DMS 273 (cell line): ENCODE measurements around the gene ASB11.
A peak's percentile ranks its signal among the peaks of the same experiment; 100 is the strongest.

Experiments used
- DNase-seq: peaks from one replicate; lab custom pipeline; 2025; ENCODE audit not compliant: unreplicated experiment; lab: John Stamatoyannopoulos, UW

The ASB11 gene, protein sequence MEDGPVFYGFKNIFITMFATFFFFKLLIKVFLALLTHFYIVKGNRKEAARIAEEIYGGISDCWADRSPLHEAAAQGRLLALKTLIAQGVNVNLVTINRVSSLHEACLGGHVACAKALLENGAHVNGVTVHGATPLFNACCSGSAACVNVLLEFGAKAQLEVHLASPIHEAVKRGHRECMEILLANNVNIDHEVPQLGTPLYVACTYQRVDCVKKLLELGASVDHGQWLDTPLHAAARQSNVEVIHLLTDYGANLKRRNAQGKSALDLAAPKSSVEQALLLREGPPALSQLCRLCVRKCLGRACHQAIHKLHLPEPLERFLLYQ

DNA sequence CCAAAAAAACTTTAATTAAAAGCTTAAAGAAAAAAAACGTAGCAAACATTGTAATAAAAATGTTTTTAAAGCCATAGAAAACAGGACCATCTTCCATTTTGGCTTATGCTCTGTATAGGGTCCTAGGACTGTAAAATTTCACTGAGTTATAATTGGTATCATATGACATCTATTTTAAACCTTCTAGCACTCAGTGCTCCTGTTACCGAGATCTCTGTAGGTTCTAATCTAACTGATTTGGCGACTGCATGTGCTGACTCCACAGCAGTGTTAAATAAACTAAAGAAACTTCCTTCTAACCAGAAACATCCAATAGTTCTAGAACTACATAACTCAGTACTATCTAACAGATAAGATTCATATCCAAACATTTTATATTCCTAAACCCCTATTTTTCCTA lies at the start of gene ASB11:
TSS of gene ASB11 (minus strand) at position 132 of the 400 bp plus-strand sequence. CDS start at position 97, 35 bp downstream.
- DNase-seq = no peak

- DNase-seq = no peak
These were observed 44.3 kb upstream of the ASB11 start for GRCh38 chrX:15359701-15360100.

DNA sequence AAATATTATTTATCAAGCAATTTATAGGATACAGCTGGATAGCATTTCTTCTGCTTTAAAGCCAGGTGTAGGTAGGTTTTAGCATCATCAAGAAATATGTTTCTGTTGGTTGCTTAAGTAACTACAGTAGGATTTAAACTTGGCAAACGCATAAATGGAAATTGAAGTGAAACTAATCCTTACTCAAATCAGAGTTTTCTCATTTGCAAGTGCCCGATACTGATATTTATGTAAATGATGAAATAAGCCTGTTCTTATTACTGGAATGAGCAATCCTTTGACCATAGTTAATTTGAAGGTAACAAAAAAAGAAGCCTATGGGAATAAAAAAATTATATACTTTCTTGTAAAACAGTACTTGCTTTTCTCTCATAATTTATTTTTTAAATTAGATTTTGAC lies 43.1 kb upstream of the ASB11 start:
- no peak for DNase-seq

GRCh38 chrX:15356444-15356843 lies 41.0 kb upstream of the ASB11 start:
- DNase-seq = no peak

DNA sequence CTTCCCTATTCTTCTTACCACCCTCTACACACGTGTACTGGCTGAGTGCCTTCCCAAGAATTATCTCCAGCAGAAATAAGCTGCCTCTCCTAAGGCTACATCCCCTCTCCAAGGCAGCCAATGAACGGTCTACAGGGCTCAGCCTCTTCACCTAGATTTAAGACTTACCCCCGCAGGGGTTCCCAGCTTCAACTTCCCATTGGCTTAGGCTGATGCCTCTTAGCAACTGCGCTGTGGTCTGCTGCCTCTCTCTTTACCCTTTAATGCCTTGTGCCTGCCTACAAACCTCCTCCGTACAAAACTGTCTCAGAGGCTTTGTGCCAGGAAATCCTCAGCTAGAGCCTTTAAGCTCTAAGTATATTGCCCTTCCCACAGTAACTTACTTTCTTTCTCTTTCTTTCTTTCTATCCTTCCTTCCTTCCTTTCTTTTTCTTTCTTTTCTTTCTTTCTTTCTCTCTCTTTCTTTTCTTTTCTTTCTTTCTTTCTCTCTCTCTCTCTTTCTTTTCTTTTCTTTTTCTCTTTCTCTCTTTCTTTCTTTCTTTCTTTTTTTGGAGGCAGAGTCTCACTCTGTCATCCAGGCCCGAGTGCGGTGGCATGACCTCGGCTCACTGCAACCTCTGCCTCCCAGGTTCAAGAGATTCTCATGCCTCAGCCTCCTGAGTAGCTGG lies 35.0 kb upstream of the ASB11 start:
- DNase-seq = no peak

GRCh38 chrX:15349046-15349445 lies 33.6 kb upstream of the ASB11 start:
- DNase-seq = peak; percentile 93

DNA sequence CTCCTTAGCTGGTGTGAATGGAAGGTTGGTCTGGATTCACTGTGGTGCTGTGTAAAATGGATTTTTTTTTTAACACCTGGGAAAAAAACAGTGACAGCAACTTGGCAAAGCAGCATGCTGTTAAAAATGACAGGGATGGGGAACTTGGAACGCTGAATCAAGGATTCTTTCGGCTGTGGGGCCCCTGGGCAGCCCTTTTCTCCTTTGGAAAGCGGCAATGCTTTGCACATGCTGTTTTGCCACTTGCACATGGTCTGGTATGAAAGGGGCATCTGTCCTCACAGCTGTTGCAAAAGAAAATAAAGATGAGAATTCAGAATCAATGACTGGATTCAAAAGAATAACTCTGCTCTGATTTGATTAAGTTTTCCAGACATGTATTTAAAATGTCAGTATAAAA lies 30.5 kb upstream of the ASB11 start:
- DNase-seq = peak; percentile 13

- no peak for DNase-seq
These were observed 28.7 kb upstream of the ASB11 start for GRCh38 chrX:15344106-15344505.

DNA sequence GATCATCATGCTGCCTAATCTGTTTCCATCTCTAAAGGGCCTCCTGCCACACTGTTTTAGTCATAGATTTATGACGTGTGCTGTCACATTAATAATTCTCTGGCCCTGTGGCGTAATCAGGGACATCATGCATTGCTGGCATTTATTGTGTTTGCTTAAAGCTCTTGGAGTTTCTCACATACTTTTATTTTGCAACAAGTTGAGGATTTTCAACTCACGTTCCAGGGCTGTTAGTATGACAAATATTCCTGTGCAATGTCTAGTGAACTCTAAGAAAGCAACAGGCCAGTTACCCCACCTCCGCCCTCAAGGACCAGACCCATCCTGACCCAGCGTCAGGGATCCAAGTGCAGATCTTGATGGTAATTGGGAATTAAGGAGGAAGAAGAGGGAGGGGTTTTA lies 27.6 kb upstream of the ASB11 start:
- DNase-seq = no peak

DNA sequence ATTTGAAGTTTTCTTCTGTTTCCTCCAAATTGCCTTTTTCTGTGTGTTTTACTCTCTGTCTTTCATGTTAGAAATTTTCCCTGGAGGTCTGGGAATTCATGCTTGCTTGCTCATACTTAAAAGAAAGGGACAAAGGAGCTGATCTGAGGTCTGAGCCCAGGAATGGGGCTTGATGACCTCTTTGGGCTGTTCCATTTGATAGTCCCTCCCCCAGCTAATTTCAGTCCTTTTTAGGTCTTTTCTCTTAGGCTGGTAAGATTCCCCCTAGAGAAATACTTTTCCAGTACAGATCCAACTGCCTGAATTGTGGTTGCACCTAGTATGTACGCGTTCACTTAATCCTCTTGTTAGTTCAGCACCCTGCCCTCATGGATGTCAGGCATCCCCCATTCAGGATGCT lies 25.4 kb upstream of the ASB11 start:
- DNase-seq = no peak

DNA sequence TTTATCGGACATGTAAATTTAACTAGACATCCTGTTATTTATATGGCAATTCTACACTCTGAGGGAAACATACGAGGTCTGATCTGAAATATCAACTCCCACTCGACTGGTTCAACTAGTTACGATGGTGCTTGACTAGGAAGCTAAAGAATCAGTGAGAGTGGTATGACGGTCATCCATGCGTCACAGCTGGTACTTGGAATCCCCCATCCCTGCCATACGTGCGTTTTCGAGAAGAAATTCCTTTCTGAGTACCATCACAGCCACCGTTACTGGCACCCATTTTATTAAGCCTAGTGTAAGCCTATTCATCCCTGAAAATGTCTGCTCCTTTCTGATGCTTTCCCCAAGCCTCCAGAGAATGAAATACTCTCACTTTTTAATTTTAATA lies 20.6 kb upstream of the ASB11 start:
- peak; percentile 50 for DNase-seq

DNA sequence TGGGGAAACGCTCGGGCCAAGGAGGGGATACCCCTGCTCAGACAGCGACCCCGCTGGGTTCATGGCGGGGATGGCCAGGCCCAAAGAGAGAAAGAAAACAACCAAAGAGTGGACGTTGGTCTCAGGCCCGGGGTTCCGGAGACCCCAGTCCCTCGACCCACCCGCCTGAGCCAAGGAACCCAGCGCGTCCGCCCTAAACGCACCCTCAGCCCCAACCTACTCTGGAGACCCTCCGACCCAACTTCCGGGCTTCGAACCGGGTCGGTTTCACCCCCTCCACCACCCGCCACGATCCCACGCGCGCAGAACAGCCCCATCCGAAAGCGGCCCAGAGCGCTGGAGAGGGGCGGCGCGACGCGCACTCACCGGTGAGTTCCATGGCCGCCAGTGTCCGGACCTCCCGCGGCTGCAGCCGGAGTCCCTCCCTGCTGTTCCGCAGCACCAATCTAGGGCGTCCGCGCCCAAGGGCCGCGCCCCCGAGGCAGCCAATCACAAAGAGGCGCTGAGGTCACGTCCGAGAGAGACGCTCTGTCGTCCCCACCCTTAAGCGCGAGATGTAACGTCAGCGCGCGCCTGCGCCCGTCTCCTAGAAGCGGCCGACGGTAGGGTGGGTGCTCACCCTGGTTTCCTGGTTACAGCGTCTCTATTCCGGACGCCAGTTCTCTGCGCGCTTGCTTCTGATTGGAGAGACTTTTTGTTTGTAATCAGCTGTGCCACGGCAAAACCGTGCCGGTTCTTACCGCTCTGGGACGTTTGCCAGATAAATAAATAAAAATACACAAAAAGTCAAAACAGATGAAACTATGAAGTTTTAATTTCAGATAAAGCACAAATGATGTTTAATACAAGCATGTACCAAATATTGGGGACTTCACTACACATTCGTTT lies 19.9 kb upstream of the ASB11 start, which contains the start of gene PIGA:
TSS of gene PIGA (minus strand) at position 389 of the 888 bp plus-strand sequence. CDS start 3,593 bp downstream, outside the sequence.
- peak; percentile 99 for DNase-seq

DNA sequence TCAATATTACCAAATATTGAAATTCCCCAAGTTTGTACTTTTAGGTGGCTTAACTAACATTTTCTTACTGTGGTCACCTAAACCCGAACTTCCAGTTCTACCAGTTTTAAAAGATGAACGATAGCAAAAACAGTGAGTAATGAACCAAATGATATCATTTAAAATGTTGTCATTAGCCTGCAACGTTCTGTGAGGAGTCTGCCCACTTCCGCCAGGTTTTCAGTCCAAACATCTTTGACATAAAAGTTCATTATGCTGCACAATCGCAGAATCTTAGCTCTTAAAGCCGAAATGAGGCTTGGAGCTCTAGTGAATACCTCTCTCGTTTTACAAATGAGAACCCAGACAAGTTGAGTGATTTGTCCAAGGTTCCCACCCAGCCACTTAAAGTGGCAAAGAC lies 19.1 kb upstream of the ASB11 start:
- DNase-seq = peak; percentile 44

GRCh38 chrX:15328821-15329220 lies 13.4 kb upstream of the ASB11 start:
- DNase-seq = no peak

- DNase-seq = no peak
These were observed 12.7 kb upstream of the ASB11 start for GRCh38 chrX:15328131-15328530.

DNA sequence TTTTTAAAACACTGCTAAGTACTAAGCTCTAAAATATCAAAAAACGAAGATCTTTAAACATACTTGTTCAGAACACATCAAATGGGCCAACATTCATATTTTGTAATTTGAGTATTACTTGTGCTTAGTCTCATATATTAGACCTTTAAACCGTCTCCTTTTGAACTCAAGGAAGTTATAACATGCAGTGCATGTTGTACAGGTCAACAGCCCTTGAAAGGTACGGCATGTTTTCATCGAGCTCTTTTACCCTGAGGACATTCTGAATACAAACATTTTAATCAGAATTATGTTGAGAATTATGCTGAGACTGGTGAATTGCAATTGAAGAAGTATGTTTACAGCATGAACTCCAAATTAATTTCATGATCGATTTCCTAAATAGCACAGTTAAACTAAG lies 7.0 kb upstream of the ASB11 start:
- no peak for DNase-seq

- no peak for DNase-seq
These were observed 6.6 kb upstream of the ASB11 start for GRCh38 chrX:15322072-15322471.

DNA sequence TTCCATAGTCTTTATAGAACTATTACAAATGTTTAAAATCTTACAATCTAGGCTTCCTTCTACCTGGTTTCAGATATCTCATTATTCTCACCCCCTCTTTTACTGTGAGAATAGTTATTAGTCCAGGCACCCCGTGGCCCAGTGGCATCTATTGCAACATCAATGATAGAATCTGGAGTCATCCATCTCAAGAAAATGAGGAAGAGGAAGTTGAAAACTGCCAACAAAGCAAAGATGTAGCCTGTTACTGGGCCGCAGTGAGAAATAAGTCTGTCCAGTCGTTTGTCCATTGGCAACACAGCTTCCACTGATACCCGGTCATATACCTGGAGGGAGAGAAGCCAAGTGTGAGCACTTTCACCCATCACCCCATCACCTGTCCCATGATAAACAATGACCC lies 6.0 kb upstream of the ASB11 start:
- no peak for DNase-seq

DNA sequence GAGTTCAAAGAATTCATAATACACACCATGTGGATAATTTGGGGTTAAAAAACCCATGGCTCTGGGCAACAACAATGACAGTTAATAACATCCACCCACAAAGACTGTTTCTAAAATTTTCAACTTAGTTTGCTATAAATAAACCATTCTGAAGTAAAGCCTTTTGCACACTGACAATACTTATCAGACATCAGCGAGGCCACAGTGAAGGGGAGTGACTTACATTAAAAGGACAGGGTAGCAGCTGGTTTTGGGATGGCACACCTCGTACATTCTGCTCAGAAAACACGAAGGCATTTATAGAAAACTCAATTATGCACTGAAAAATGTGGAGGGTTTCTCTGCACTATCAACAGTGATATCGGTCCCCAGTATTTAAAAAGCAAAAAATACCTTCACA lies 4.9 kb upstream of the ASB11 start:
- no peak for DNase-seq

DNA sequence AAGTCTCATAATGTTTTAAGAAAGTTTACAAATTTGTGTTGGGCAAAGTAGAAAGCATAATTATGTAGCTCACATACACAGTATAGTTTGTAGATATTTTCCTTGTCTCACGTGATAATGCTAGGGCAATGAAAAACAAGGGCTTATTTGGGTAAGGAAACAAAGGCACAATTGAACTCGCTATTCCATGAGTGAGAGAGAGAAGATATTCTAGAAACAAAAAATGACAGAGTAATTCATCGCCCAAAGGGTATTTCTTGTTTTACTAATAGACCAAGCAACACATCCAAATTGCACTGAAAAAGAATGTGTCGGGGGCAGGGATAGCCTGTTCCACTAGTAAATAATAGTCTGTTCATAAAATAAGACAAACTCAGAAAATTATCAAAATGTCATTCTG lies 3.6 kb upstream of the ASB11 start:
- no peak for DNase-seq

DNA sequence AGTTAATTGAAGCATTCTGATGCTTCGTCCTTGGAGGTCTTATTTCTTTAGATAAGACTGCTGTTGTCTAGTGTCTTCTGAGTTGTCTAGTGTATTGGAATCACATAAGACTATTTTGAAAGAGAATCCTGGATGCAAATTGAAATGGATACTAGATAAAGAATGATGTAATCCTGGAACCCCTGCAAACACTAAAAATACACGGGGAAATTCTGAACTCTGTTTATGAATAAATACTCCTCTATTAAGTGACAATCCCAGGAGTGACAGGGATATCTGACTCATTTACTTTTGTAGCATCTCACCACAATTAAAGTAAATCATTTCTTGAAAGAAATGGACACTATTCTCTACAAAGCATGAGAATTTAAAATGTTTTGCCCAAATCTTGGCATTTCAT lies 968 bp downstream of the ASB11 start:
- DNase-seq = no peak

DNA sequence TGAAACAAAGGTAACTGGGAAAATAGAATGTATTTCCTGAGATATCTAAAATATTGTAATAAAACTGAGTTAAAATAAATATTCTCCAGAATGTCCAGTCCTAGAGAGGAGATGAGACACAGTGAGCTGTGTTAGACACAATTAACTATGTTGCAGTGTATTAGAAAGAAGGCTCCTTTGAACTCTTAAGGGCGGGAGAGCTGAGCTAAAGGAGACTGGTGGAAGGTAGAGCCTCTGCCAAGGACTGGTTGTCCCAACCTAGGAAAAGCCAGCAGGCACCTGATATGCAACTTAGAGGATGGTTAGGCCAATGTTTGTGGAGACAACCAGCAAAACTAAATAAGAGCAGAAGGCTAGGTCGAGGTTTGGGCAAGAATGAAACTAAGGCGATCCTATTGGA lies 4.3 kb downstream of the ASB11 start:
- no peak for DNase-seq
